Smooth muscle cell (in vitro differentiated cells): ENCODE results near the gene EBF3. TPM values are rescaled to one million over a fixed set of nuclear protein-coding genes. Genes with fewer than 3 reads are reported as not detected.

Experiments
- DNase-seq: peaks from one replicate; lab custom pipeline; 2025; ENCODE audit not compliant: unreplicated experiment; lab: John Stamatoyannopoulos, UW
- H2AFZ ChIP-seq: fragments of 200-600 bp; sonication (generic); 2 replicates; pipeline ENCODE4 v1.6.0; 2016; ENCODE audit warnings: antibody characterized with exemption, low read depth, mild to moderate bottlenecking
- H3F3A ChIP-seq: fragments of 200-600 bp; sonication (generic); 2 replicates; pipeline ENCODE4 v1.6.0; 2017; ENCODE audit warnings: antibody characterized with exemption, low read depth
- H3K27ac ChIP-seq: fragments of 200-600 bp; sonication (generic); 2 replicates; pipeline ENCODE4 v1.5.1; 2016; ENCODE audit warnings: low read depth, mild to moderate bottlenecking
- H3K27me3 ChIP-seq: fragments of 200-600 bp; sonication (generic); 2 replicates; pipeline ENCODE4 v1.6.1; 2016; ENCODE audit warnings: low read depth, mild to moderate bottlenecking
- H3K36me3 ChIP-seq: fragments of 200-600 bp; sonication (generic); 2 replicates; pipeline ENCODE4 v1.5.1; 2016; ENCODE audit warnings: low read depth
- H3K4me1 ChIP-seq: fragments of 200-600 bp; sonication (generic); 2 replicates; pipeline ENCODE4 v1.5.1; 2016; ENCODE audit warnings: low read depth
- H3K4me2 ChIP-seq: fragments of 200-600 bp; sonication (generic); 2 replicates; pipeline ENCODE4 v1.6.0; 2016; ENCODE audit warnings: mild to moderate bottlenecking
- H3K4me3 ChIP-seq: fragments of 200-600 bp; sonication (generic); 2 replicates; pipeline ENCODE4 v1.5.1; 2016; ENCODE audit warnings: mild to moderate bottlenecking
- H3K79me2 ChIP-seq: fragments of 200-600 bp; sonication (generic); 2 replicates; pipeline ENCODE4 v1.6.0; 2016; ENCODE audit warnings: low read depth, mild to moderate bottlenecking
- H3K9ac ChIP-seq: fragments of 200-600 bp; sonication (generic); 2 replicates; pipeline ENCODE4 v1.6.0; 2016; ENCODE audit warnings: low read depth
- H3K9me3 ChIP-seq: fragments of 200-600 bp; sonication (generic); replicated peaks from 2 replicates; pipeline ENCODE4 v1.5.1; 2016; ENCODE audit warnings: low read depth
- H4K20me1 ChIP-seq: fragments of 200-600 bp; sonication (generic); 2 replicates; pipeline ENCODE4 v1.6.0; 2016; ENCODE audit warnings: low read depth
- CTCF ChIP-seq: fragments of 200-600 bp; sonication (generic); IDR thresholded peaks from 2 replicates; pipeline ENCODE4 v1.5.1; 2017; ENCODE audit warnings: borderline replicate concordance, mild to moderate bottlenecking, antibody characterized with exemption; ENCODE audit not compliant: insufficient read depth, poor library complexity, severe bottlenecking
- WGBS: methylation state at CpG from one replicate; pipeline ENCODE4 v1.1.7; 2016; ENCODE audit warnings: low lambda C conversion rate; 5-methylcytosine and 5-hydroxymethylcytosine counted together
- polyA plus RNA-seq: library from polyadenylated mRNA; unstranded; fragments of >200 nt; fragmentation: Nextera tagmentation; extraction: Ambion mirVana; gene quantifications from 2 replicates; pipeline ENCODE4 v1.2.1, GENCODE V29; 2016
- total RNA-seq: library from RNA; depleted of rRNA; stranded (reverse); fragments of >200 nt; gene quantifications from 2 replicates; pipeline ENCODE4 v1.2.3, GENCODE V29; 2014

The EBF3 gene
- total and polyA plus RNA-seq, 2 experiments from 2014 or later = not detected

GRCh38 chr10:129933456-129934092, 30.5 kb downstream of the EBF3 start:
- Histone ChIP-seq H3K4me1 (no peaks in the 10 kb centered on the region), H3K9me3 (no peaks in the 10 kb centered on the region), H3K79me2 (no peaks in the 10 kb centered on the region), H2AFZ (no peak overlapping the region), H3K4me3 (no peak overlapping the region), H3K36me3 (no peaks in the 10 kb centered on the region), H3K27me3 (no peaks in the 10 kb centered on the region), H4K20me1 (no peaks in the 10 kb centered on the region), H3F3A (no peaks in the 10 kb centered on the region), H3K4me2 (no peak overlapping the region), H3K27ac (no peak overlapping the region), H3K9ac (no peak overlapping the region)
- TF ChIP-seq CTCF = no peak
- DNase-seq = no peak
- WGBS = 93% methylated on average over 14 of the region's 14 CpGs

- DNase-seq = no peak
- Histone ChIP-seq H2AFZ (no peak overlapping the region), H4K20me1 (no peaks in the 10 kb centered on the region), H3K79me2 (no peaks in the 10 kb centered on the region), H3K36me3 (no peaks in the 10 kb centered on the region), H3K9me3 (no peaks in the 10 kb centered on the region), H3K4me3 (no peak overlapping the region), H3K4me1 (no peaks in the 10 kb centered on the region), H3K4me2 (no peak overlapping the region), H3K27ac (no peak overlapping the region), H3F3A (no peaks in the 10 kb centered on the region), H3K27me3 (no peaks in the 10 kb centered on the region), H3K9ac (no peak overlapping the region)
- WGBS = 91% methylated on average over 24 of the region's 24 CpGs
- no peak for TF ChIP-seq CTCF
Observed at GRCh38 chr10:129932751-129933433, 31.2 kb downstream of the EBF3 start.

GRCh38 chr10:129932182-129932581, 31.9 kb downstream of the EBF3 start:
- Histone ChIP-seq H3K9me3 (no peaks in the 10 kb centered on the region), H3K4me3 (no peak overlapping the region), H3K4me2 (no peak overlapping the region), H4K20me1 (no peaks in the 10 kb centered on the region), H2AFZ (no peak overlapping the region), H3K4me1 (no peaks in the 10 kb centered on the region), H3K79me2 (no peaks in the 10 kb centered on the region), H3K9ac (no peak overlapping the region), H3F3A (no peaks in the 10 kb centered on the region), H3K27ac (no peak overlapping the region), H3K27me3 (no peaks in the 10 kb centered on the region), H3K36me3 (no peaks in the 10 kb centered on the region)
- no peak for DNase-seq
- 92% methylated on average over 6 of the region's 6 CpGs for WGBS
- TF ChIP-seq CTCF = no peak
